Transverse colon (tissue), 4 donors: ENCODE measurements around the gene GRM3. TPM values are rescaled to one million over a fixed set of nuclear protein-coding genes. Genes with fewer than 3 reads are reported as not detected.

Source experiments
- DNase-seq: peaks from one replicate; pipeline ENCODE4 v3.0.0-alpha.2; 2019
- H3K27ac ChIP-seq, 4 donors: fragments of 200-600 bp; sonication (generic); 2 replicates each; pipeline ENCODE4 v1.5.1; 2016 to 2018; ENCODE audit warnings: inconsistent platforms in 4 of 4
- H3K27me3 ChIP-seq: fragments of 200-600 bp; sonication (generic); 2 replicates; pipeline ENCODE4 v1.5.1; 2017; ENCODE audit warnings: inconsistent platforms
- H3K36me3 ChIP-seq, 4 donors: fragments of 200-600 bp; sonication (generic); 2 replicates each; pipeline ENCODE4 v1.5.1; 2017 to 2019; ENCODE audit warnings: inconsistent platforms in 4 of 4
- H3K4me1 ChIP-seq, 4 donors: fragments of 200-600 bp; sonication (generic); 2 replicates each; pipeline ENCODE4 v1.5.1; 2017 to 2020; ENCODE audit warnings: inconsistent platforms in 4 of 4
- H3K4me3 ChIP-seq, 4 donors: fragments of 200-600 bp; sonication (generic); 1 replicate in 1 of 4; 2 replicates in 3 of 4; pipeline versions ENCODE4 v1.5.1 to v1.6.1; 2017 to 2019; ENCODE audit warnings: inconsistent platforms in 4 of 4
- H3K9me3 ChIP-seq, 2 donors: fragments of 200-600 bp; sonication (generic); 2 replicates each; pipeline ENCODE4 v1.5.1; 2017 to 2019; ENCODE audit warnings: inconsistent platforms in 2 of 2
- EP300 ChIP-seq: sonication (generic); formaldehyde crosslinking; IDR thresholded peaks from one replicate; pipeline ENCODE4 v1.6.1; 2017; ENCODE audit warnings: antibody characterized with exemption, low read depth
- POLR2A ChIP-seq: fragments of 450-650 bp; IDR thresholded peaks from one replicate; pipeline ENCODE4 v1.6.1; 2016; ENCODE audit warnings: antibody characterized with exemption, mild to moderate bottlenecking, moderate library complexity
- POLR2AphosphoS5 ChIP-seq, 3 donors: sonication (generic); formaldehyde crosslinking; IDR thresholded peaks; one replicate each; pipeline ENCODE4 v1.6.1; 2016; ENCODE audit warnings: antibody characterized with exemption in 3 of 3
- WGBS, 2 donors: methylation state at CpG; one replicate each; pipeline ENCODE4 v1.1.5; 2018; ENCODE audit warnings: low coverage in 1 of 2; 5-methylcytosine and 5-hydroxymethylcytosine counted together
- in situ Hi-C, 4 donors: fragments of 200-750 bp; cut with MboI; loops; one replicate each; pipeline versions ENCODE4 v1.15.0 to v1.15.1; 2017; ENCODE audit warnings: low sequenced_read_pairs in 3 of 4, low pct_ligation_motif_present in 1 of 4, low pct_unique_long_range_greater_than_20kb in 1 of 4
- intact Hi-C: fragments of 100-400 bp; cut with DNase I; formaldehyde crosslinking; loops from one replicate; pipeline ENCODE4 v1.15.1; 2023; ENCODE audit warnings: low total_unique reads
- total RNA-seq, 4 donors: library from RNA; depleted of rRNA; stranded (reverse); fragments of >200 nt; gene quantifications; one replicate each; pipeline ENCODE4 v1.1.0, GENCODE V29; 2016
- TF ChIP-seq, protein P1 (sequence below), 5 experiments: fragments of 200-600 bp in 3 of 5; fragments of 450-650 bp in 2 of 5; sonication (generic) in 3 of 5; IDR thresholded peaks; 1 replicate in 2 of 5; 2 replicates in 3 of 5; pipeline ENCODE4 v1.5.1; 2016 to 2017; ENCODE audit warnings: antibody characterized with exemption in 5 of 5, inconsistent platforms in 3 of 5, mild to moderate bottlenecking in 2 of 5, moderate library complexity in 1 of 5

Gene GRM3
- total RNA-seq, 4 donors from 2014 or later = not detected

DNA sequence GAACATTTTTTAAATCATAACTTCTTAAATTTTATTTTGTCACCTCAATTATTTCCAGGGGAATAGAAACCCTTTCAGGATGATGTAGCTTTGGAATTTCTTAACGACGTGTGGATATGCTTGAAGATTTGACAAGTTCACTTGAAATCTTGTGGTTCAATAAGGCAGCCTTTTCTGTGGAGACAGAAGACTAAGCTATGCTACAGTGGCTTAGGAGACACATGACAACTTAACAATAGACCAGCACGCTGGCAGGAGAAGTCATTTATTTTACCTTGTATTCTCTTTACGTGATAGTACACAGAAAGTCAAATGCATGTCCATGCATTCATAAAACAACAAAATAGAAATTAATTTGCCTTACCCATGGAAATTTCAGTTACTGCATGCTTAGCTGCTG, 181.6 kb downstream of the GRM3 start:
- WGBS, 2 donors = 88 to 91% methylated on average over 4 of the region's 4 CpGs
- TF ChIP-seq, protein P1, sequence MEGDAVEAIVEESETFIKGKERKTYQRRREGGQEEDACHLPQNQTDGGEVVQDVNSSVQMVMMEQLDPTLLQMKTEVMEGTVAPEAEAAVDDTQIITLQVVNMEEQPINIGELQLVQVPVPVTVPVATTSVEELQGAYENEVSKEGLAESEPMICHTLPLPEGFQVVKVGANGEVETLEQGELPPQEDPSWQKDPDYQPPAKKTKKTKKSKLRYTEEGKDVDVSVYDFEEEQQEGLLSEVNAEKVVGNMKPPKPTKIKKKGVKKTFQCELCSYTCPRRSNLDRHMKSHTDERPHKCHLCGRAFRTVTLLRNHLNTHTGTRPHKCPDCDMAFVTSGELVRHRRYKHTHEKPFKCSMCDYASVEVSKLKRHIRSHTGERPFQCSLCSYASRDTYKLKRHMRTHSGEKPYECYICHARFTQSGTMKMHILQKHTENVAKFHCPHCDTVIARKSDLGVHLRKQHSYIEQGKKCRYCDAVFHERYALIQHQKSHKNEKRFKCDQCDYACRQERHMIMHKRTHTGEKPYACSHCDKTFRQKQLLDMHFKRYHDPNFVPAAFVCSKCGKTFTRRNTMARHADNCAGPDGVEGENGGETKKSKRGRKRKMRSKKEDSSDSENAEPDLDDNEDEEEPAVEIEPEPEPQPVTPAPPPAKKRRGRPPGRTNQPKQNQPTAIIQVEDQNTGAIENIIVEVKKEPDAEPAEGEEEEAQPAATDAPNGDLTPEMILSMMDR (IDR thresholded peaks at IDR 0.05) = no peak
- TF ChIP-seq EP300 (no peak), POLR2AphosphoS5 (IDR thresholded peaks at IDR 0.05) (no peak), POLR2A (no peak)

DNA sequence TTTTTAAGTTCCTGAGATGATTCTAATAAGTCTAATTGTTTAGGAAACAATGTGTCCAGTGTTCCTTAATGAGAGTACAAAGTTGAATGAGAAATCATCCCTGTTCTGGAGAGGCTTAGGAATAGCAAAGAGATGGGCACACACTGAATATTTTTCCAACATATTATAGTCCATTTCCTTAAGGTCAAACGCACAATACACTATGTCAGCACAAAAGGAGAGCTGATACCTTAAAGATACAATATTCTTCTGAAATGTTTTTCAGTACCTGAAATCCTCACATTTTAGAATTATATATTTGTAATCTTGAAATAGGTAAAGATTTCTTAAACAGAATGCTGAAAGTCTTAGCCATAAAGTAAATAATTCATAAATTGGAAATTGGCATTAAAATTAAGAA, 183.2 kb downstream of the GRM3 start:
- intact Hi-C loops = no loop called here
- no peak overlapping the region for H3K27ac ChIP-seq
- no peak for DNase-seq
- 75 to 82% methylated on average over 1 of the region's 1 CpG for WGBS, 2 donors
- TF ChIP-seq, protein P1 (IDR thresholded peaks at IDR 0.05) = no peak
- TF ChIP-seq EP300 = no peak
- in situ Hi-C loops = no loop called here
- H3K9me3 ChIP-seq = no peaks in the 10 kb centered on the region
- H3K27me3 ChIP-seq = no peaks in the 10 kb centered on the region
- H3K4me3 ChIP-seq = no peak overlapping the region
- H3K4me1 ChIP-seq = no peaks in the 10 kb centered on the region
- H3K36me3 ChIP-seq = no peaks in the 10 kb centered on the region

More for the DNA sequence above, 181.6 kb downstream of the GRM3 start:
- H3K4me1 ChIP-seq = no peaks in the 10 kb centered on the region
- H3K9me3 ChIP-seq = no peaks in the 10 kb centered on the region
- H3K4me3 ChIP-seq = no peak overlapping the region
- no peak for DNase-seq
- no peaks in the 10 kb centered on the region for H3K27me3 ChIP-seq
- in situ Hi-C loops (no loop called here), intact Hi-C loops (no loop called here)
- H3K27ac ChIP-seq = no peak overlapping the region
- no peaks in the 10 kb centered on the region for H3K36me3 ChIP-seq

DNA sequence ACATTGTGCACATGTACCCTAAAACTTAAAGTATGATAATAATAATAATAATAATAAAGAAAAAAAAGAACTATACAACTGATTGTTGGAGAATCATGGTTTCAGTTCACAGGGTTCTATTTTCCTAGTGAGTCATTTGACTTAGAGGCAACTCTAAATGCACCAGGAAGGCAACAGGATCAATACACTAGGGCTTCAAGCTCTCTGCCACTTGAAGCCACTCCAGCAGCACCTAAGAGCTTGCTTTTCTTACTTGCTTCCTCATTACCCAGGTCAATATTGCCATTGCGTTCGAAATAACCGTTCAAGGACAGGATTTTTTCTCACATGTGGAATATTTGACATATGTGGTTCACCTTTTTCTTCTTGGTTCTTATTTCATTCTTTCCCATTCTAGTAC, 189.7 kb downstream of the GRM3 start:
- no peak for TF ChIP-seq EP300
- Histone ChIP-seq H3K4me3 (no peak overlapping the region), H3K9me3 (no peaks in the 10 kb centered on the region), H3K27me3 (no peaks in the 10 kb centered on the region), H3K4me1 (peaks cover 0 to 8% (median 0%) of the 10 kb centered on the region in 4 donors), H3K36me3 (no peaks in the 10 kb centered on the region), H3K27ac (no peak overlapping the region)
- 48 to 69% methylated on average over 3 of the region's 3 CpGs for WGBS, 2 donors
- in situ Hi-C loops (no loop called here), intact Hi-C loops (no loop called here)
- no peak for DNase-seq

DNA sequence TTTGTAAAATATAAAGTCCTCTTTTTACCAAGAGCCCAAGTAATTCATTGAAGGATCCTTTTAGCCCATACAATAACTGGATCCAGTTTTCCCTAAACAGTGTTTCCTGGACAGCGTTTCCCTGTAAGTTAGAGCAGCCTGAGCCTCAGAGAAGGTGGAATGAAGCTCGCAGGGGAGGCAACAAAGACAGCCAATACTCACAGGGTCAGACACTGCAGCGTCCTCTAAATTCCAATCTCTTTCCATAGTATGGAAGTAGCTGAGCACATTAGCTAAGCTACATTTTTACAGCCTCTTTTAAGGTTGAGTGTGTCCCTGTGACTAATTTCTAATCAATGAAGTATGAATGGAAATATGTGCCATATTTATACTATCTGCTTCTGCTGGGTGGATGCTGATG, 193.5 kb downstream of the GRM3 start:
- Histone ChIP-seq H3K4me1 (peaks cover 0 to 8% (median 0%) of the 10 kb centered on the region in 4 donors), H3K27ac (no peak overlapping the region), H3K4me3 (no peak overlapping the region), H3K9me3 (no peaks in the 10 kb centered on the region), H3K36me3 (no peaks in the 10 kb centered on the region), H3K27me3 (no peaks in the 10 kb centered on the region)
- no peak for TF ChIP-seq EP300
- no peak for TF ChIP-seq POLR2A
- TF ChIP-seq, protein P1 (IDR thresholded peaks at IDR 0.05) = no peak
- TF ChIP-seq POLR2AphosphoS5 (IDR thresholded peaks at IDR 0.05) = no peak
- intact Hi-C loops = no loop called here
- WGBS, 2 donors = 33 to 71% methylated on average over 1 to 3 of the region's 3 CpGs
- DNase-seq = no peak
- in situ Hi-C loops = no loop called here

DNA sequence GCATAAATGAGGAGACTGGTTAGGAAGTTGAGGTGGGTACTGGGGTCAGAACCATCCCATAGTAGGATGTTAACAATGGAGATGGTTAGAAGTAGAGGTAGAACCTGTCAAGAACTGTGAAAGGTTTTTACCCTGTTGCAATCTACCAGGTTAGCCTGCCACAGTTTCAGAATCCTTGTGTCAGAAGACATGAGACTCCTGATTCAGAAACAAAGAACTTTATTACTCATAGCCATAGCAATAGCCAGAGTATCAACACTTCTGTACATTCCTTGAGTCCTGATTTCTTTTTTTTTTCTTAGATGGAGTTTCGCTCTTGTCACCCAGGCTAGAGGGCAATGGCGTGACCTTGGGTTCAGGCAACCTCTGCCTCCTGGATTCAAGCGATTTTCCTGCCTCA, 200.9 kb downstream of the GRM3 start:
- Histone ChIP-seq H3K27ac (no peak overlapping the region), H3K4me1 (peaks cover 0 to 26% (median 13%) of the 10 kb centered on the region in 4 donors), H3K27me3 (no peaks in the 10 kb centered on the region), H3K36me3 (no peaks in the 10 kb centered on the region), H3K9me3 (no peaks in the 10 kb centered on the region), H3K4me3 (no peak overlapping the region)
- intact Hi-C loops (no loop called here), in situ Hi-C loops (no loop called here)
- TF ChIP-seq POLR2A (no peak), EP300 (no peak), POLR2AphosphoS5 (IDR thresholded peaks at IDR 0.05) (no peak)
- TF ChIP-seq, protein P1 (IDR thresholded peaks at IDR 0.05) = no peak
- WGBS, 2 donors = 80 to 88% methylated on average over 1 to 3 of the region's 3 CpGs
- DNase-seq = no peak
